Measurements from ENCODE around the gene SEC61A2. TPM values are rescaled to one million over a fixed set of nuclear protein-coding genes. Genes with fewer than 3 reads are reported as not detected.

Gene SEC61A2
- total and polyA plus RNA-seq, 2 of the 8 experiments (the other 6 are each of a cell fraction or from before 2014, with no cell fraction given) = 18.2 to 19.2 TPM

DNA sequence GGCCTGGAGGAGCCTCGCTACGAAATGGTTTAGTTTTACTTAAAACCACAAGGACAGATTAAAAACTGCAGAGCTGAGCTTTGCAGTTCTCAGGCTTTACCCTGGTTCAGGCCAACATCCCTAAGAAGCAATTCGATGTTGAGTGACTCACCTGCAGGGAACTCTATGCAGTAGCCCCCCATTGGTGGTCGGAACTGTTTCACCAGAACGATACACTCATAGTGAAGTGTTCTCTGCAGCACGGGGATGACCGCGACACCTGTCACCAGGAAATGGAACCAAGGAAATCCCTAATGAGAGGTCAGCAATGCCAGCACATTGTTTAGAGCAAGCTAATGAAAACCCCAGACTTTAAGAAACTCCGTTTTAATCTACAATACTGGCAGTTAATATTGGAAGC lies 48.2 kb downstream of the SEC61A2 start:
- Histone ChIP-seq H3K4me3 (ENCODE audit: extremely low read depth in 1 of 4, insufficient read depth in 2 of 4, low read depth in 3 of 4, low read length in 4 of 4) (no peak overlapping the region), H2AFZ (ENCODE audit: low read length) (no peak overlapping the region), H2AK5ac (ENCODE audit: low read depth, low read length) (no peak overlapping the region), H4K8ac (ENCODE audit: extremely low read depth, insufficient read depth, low read length) (no peak overlapping the region), H3K4ac (replicated peaks; ENCODE audit: insufficient read length, low read depth, low read length) (no peak overlapping the region), H3K56ac (replicated peaks; ENCODE audit: insufficient read length, low read depth, low read length) (no peak overlapping the region), H3K18ac (ENCODE audit: extremely low read depth, low read length) (no peak overlapping the region), H3K36me3 (ENCODE audit: control insufficient read depth in 2 of 4, insufficient read depth in 4 of 4, low read length in 3 of 4) (peaks cover 5 to 47% (median 27%) of the 10 kb centered on the region in 4 experiments; a peak in 7 of 8 replicates), H3K4me2 (ENCODE audit: insufficient read depth in 1 of 2, low read depth in 2 of 2, low read length in 2 of 2) (no peak overlapping the region), H3K14ac (ENCODE audit: insufficient read length) (no peak overlapping the region), H3K9ac (replicated peaks in 1 of 4; ENCODE audit: extremely low read depth in 1 of 4, low read depth in 3 of 4, low read length in 3 of 4) (no peak overlapping the region), H4K20me1 (replicated peaks in 1 of 2; ENCODE audit: control insufficient read depth in 1 of 2, insufficient read depth in 2 of 2, low read length in 2 of 2) (no peaks in the 10 kb centered on the region), H3K79me2 (ENCODE audit: control insufficient read depth in 1 of 2, insufficient read depth in 2 of 2, low read length in 2 of 2) (0 out of 4 replicates have a peak, but pooled peaks cover 0 to 3% of the 10 kb centered on the region in 2 experiments), H2BK120ac (replicated peaks; ENCODE audit: low read depth, low read length) (no peak overlapping the region), H2BK12ac (ENCODE audit: low read depth, low read length) (no peak overlapping the region), H2BK5ac (ENCODE audit: low read depth, low read length) (no peak overlapping the region), H3K79me1 (ENCODE audit: low read depth, low read length) (no peaks in the 10 kb centered on the region), H3K23me2 (ENCODE audit: low read depth, low read length) (no peaks in the 10 kb centered on the region), H3K9me3 (ENCODE audit: insufficient read depth in 2 of 2, low read depth in 1 of 2, low read length in 1 of 2) (no peaks in the 10 kb centered on the region), H4K91ac (replicated peaks; ENCODE audit: insufficient read length, low read length) (no peak overlapping the region), H3K27ac (ENCODE audit: low read depth, low read length) (no peak overlapping the region), H3K23ac (ENCODE audit: insufficient read length) (no peak overlapping the region), H2BK15ac (ENCODE audit: low read length) (no peak overlapping the region), H3K4me1 (replicated peaks in 1 of 4; ENCODE audit: control insufficient read depth in 3 of 4, insufficient read depth in 4 of 4, low read length in 3 of 4) (peaks cover 3 to 17% (median 11%) of the 10 kb centered on the region in 4 experiments; a peak in 5 of 7 replicates), H3K27me3 (replicated peaks in 1 of 4; ENCODE audit: control insufficient read depth in 3 of 4, extremely low read depth in 1 of 4, insufficient read depth in 3 of 4, low read length in 3 of 4) (no peaks in the 10 kb centered on the region), H4K5ac (ENCODE audit: insufficient read length, low read depth, low read length) (no peak overlapping the region), H2BK20ac (ENCODE audit: low read length) (no peak overlapping the region)
- DNase-seq (ENCODE audit: low read depth in 1 of 2, low spot score in 2 of 2) = no peak
- ChIA-PET POLR2A (ENCODE audit: partially characterized antibody) (interaction anchor here (1.3 kb wide), 1 partner anchor 12 kb away, joined by 3 read pairs; no protein-coding TSS in a partner anchor), CTCF (ENCODE audit: partially characterized antibody) (interaction anchor here (0.6 kb wide), 1 partner anchor 425 kb away, joined by 3 read pairs; no protein-coding TSS in a partner anchor)
- WGBS, 2 experiments (ENCODE audit: extremely low coverage in 1 of 2, insufficient coverage in 1 of 2, insufficient read length in 1 of 2, insufficient replicate concordance in 2 of 2, low coverage in 1 of 2, low lambda C conversion rate in 2 of 2, missing lambda C conversion rate in 1 of 2) = 90% methylated on average over 9 of the region's 9 CpGs; no CpG with 5 or more reads in 1 of the 2 experiments
- no peak for FAIRE-seq
- TF ChIP-seq KDM4A (IDR thresholded peaks at IDR 0.05; ENCODE audit: low read depth, low read length, severe bottlenecking) = no peak
- TF ChIP-seq FOSL1 (IDR thresholded peaks at IDR 0.05; ENCODE audit: insufficient read depth, low read depth, low read length) = no peak
- TF ChIP-seq, protein P1, sequence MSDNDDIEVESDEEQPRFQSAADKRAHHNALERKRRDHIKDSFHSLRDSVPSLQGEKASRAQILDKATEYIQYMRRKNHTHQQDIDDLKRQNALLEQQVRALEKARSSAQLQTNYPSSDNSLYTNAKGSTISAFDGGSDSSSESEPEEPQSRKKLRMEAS (IDR thresholded peaks at IDR 0.05) = no peak
- TF ChIP-seq, protein P2, sequence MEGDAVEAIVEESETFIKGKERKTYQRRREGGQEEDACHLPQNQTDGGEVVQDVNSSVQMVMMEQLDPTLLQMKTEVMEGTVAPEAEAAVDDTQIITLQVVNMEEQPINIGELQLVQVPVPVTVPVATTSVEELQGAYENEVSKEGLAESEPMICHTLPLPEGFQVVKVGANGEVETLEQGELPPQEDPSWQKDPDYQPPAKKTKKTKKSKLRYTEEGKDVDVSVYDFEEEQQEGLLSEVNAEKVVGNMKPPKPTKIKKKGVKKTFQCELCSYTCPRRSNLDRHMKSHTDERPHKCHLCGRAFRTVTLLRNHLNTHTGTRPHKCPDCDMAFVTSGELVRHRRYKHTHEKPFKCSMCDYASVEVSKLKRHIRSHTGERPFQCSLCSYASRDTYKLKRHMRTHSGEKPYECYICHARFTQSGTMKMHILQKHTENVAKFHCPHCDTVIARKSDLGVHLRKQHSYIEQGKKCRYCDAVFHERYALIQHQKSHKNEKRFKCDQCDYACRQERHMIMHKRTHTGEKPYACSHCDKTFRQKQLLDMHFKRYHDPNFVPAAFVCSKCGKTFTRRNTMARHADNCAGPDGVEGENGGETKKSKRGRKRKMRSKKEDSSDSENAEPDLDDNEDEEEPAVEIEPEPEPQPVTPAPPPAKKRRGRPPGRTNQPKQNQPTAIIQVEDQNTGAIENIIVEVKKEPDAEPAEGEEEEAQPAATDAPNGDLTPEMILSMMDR (IDR thresholded peaks at IDR 0.05; ENCODE audit: control extremely low read depth in 1 of 3, insufficient read depth in 1 of 3, low read depth in 1 of 3, low read length in 3 of 3) = no peak
- TF ChIP-seq, protein P3, sequence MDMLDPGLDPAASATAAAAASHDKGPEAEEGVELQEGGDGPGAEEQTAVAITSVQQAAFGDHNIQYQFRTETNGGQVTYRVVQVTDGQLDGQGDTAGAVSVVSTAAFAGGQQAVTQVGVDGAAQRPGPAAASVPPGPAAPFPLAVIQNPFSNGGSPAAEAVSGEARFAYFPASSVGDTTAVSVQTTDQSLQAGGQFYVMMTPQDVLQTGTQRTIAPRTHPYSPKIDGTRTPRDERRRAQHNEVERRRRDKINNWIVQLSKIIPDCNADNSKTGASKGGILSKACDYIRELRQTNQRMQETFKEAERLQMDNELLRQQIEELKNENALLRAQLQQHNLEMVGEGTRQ (IDR thresholded peaks at IDR 0.05; ENCODE audit: low read length) = no peak
- TF ChIP-seq POU5F1 (IDR thresholded peaks at IDR 0.05; ENCODE audit: low read depth, low read length) = no peak
- TF ChIP-seq GABPA (IDR thresholded peaks at IDR 0.05; ENCODE audit: borderline replicate concordance, insufficient read depth, low read length) = no peak
- TF ChIP-seq RBBP5 (IDR thresholded peaks at IDR 0.05; ENCODE audit: borderline replicate concordance, low read depth, low read length) = no peak
- no peak for TF ChIP-seq CHD2 (IDR thresholded peaks at IDR 0.05; ENCODE audit: low read length)

Measured in H1 (cell line).